Activated T-cell treated with anti-CD3 and anti-CD28 coated beads for 48 hours (primary cell): ENCODE measurements around the gene CCNG2.

Experiments used
- DNase-seq: peaks from one replicate; pipeline ENCODE4 v3.0.0-alpha.2; 2020; ENCODE audit warnings: low read depth

The CCNG2 gene

DNA sequence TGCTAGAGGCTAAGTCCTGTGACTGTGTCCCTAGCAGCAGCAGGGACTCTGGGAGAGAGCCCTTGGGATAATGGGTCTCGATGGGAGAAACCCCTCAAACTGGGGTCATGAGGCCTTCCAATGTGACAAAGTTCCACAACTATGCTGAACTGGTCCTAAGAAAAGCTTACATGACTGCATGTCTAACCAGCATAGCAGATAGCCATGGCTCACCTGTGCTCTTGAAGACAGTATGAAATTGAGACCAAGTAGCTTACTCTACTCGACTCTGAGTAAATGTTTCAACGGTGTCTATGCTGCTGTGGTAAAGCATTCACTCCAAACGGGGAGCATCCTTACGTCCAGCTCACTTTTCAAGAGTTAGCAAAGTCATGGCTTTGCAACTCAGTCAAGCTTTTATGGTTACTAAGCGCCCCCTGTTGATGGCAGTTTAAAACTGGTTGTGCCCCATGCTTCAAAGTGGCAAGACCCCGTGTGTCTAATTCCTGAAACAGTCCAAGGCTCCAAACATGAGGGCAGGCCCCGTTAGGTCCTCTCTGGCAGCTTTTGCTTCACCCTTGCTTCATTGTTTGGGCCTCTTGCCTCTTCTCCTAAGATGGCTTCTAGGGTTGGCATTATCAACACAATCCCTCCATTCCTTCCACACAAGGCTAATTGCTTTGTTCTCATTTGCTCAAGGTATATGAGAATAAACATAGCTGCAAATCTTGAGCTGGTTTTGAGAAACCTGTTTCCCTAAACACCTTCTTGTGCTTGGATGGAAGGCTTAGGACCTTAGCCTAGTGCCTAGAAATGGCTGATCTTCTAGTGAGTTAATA lies 46.6 kb downstream of the CCNG2 start:
- DNase-seq: peak; percentile 30

DNA sequence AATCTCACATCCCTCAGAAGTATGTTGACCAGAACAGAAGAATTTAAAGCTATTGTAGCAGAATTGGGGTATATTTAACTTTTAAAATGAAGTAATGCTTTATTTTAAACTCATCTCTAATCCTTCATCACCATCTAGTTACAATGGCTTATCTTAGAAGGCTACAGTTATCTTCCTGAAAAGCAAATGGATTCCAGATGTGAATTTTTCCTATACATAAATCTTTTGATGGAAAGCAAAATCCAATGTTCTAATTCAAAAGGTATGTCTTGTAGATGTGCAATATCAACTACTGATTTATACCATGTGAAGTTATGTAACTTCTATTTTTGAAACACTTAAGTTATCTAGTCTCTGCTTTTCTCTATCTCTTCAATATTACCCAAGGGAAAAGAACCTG lies 47.6 kb downstream of the CCNG2 start:
- no peak for DNase-seq

DNA sequence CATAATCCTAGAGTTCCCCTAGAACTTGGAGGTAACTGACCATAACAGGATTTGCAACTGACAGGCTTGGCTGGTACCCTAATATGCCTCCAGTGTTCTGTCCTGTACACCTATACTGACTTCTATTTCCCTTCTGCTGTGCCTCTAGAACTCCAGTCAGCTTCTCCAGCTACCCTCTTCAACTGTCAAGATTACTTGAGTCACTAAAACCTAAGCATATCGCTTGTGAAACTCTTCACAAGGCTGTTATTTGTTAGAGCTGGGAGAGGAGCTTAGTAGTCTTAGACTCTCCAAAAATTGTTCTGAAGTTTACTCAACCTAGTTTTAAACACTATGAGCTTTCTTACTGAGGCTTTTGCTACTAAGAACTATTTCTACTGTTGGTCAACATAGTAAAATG lies 52.0 kb downstream of the CCNG2 start:
- no peak for DNase-seq

DNA sequence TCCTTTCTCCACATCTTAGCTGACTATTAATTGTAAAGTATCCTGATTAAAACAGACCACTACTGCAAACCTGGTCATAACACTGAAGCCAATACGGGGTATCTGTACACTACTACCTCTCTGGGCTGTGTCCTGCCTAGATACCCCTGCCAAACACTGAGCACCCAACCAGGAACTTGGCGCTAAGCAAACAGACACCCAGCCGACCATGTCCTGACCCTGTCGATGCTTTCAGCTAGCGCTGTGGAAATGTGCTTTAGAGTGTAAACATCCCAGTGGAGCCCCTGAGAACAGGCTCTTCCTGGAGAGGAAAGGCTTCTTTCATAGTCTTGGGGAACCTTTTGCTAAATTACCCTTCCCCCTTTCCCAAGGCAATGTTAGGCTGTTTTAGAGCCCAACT lies 52.9 kb downstream of the CCNG2 start:
- DNase-seq: no peak

DNA sequence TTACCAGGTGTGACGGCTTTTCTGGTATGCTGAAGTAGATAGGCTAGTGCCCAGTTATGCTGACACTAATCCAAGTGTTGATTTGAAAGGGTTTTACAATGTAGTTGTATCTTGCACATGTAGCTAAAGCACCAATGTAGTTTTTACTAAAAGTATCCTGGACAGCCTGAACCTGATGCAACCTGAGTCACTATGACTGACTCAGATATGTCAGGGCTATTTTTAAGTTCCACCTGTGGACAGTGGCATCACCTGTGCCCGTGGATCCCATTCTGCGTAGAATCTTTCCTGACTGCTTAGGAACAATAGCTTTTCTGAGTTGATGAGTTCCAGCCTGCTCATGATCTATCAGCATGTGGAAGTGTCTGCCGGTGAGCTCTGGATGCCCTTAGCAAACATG lies 58.1 kb downstream of the CCNG2 start:
- no peak for DNase-seq

DNA sequence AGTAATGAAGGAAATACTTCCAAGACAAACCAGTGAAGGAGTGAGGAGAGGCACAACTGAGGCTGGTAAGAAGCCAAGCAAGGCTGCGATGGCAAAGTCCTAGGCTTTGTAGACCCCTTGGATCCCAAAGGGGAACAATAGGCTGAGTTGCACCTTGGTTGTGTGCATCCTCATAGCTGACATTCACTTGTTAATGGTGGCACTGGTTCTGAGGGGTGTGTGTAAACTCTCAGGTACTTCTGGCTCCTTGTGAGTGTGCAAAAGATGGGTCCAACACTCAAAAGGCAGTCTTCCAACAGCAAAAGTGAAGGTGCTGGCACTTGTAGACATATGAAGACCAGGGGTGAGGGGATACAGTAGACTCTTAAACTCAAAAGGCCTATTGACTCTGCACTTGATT lies 60.5 kb downstream of the CCNG2 start:
- no peak for DNase-seq

DNA sequence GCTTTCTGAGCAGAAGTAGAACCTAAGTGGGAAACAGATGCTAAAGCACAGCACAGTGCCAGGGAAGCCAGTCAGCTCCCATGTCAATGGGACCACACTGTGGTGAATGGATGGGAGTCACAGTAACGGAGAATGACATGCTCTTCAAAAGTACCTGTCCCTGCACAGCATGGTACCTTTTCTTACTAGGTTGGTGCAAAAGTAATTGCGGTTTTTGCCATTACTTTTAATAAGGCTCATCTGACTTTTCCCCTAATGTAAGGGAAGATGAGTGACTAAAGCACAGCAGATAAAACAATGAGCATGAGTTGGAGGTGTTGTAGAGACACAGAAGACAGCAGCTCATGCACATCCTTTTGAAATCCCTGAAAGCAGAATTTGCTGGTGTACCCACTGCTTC lies 62.3 kb downstream of the CCNG2 start:
- DNase-seq: no peak
